Glomerular endothelial cell (primary cell): Measurements from ENCODE around the gene DDX47. TPM values are rescaled to one million over a fixed set of nuclear protein-coding genes. Genes with fewer than 3 reads are reported as not detected.
"Not testable (repeated sequence)": the region's sequence is repeated elsewhere in the genome, so short reads cannot be mapped to it uniquely, and the experiment has no call there.

Experiments
- DNase-seq: peaks from one replicate; pipeline ENCODE4 v3.0.0-alpha.2; 2011; ENCODE audit warnings: low read depth, low spot score; ENCODE audit errors: extremely low read depth
- total RNA-seq: library from RNA; depleted of rRNA; stranded (reverse); fragments of >200 nt; gene quantifications from 2 replicates; pipeline ENCODE4 v1.2.3, GENCODE V29; 2015

Gene DDX47
- total RNA-seq, 1 donor from 2014 or later = 49.5 TPM

- peak; percentile 91 for DNase-seq
These were observed 57.3 kb downstream of the DDX47 start for GRCh38 chr12:12870465-12870864.

GRCh38 chr12:12871587-12872138, 58.5 kb downstream of the DDX47 start:
- DNase-seq = no peak

- no peak for DNase-seq
These were observed 59.2 kb downstream of the DDX47 start for GRCh38 chr12:12872139-12872933.

- no peak for DNase-seq
These were observed 59.8 kb downstream of the DDX47 start for GRCh38 chr12:12872934-12873275.

GRCh38 chr12:12874029-12874428, 60.9 kb downstream of the DDX47 start:
- no peak for DNase-seq

- not testable (repeated sequence) for DNase-seq
These were observed 62.2 kb downstream of the DDX47 start for GRCh38 chr12:12875301-12875700.

- DNase-seq = no peak
These were observed 64.1 kb downstream of the DDX47 start for GRCh38 chr12:12877153-12877768.

GRCh38 chr12:12877781-12878455, 64.8 kb downstream of the DDX47 start:
- DNase-seq = no peak

Other genes with a start within 250 kb of the DDX47 start
- 17.3 and 26.3 TPM in 2 replicates for gene CREBL2, start 201.5 kb upstream of the DDX47 start, total RNA-seq
- 1.1 TPM in 1 of 2 replicates, not detected in the other for gene GPR19, start 117.2 kb upstream of the DDX47 start, total RNA-seq
- 15.8 and 25.0 TPM in 2 replicates for gene CDKN1B, start 96.0 kb upstream of the DDX47 start, total RNA-seq
- 27.5 and 31.4 TPM in 2 replicates for gene APOLD1, start 27.7 kb upstream of the DDX47 start, total RNA-seq
- 14.9 and 18.7 TPM in 2 replicates for gene GPRC5A, start 78.2 kb downstream of the DDX47 start, total RNA-seq
- not detected in 2 replicates for gene GPRC5D, start 138.8 kb downstream of the DDX47 start, total RNA-seq
- 37.2 and 57.1 TPM in 2 replicates for gene HEBP1, start 186.9 kb downstream of the DDX47 start, total RNA-seq
- gene FAM234B, start 231.0 kb downstream of the DDX47 start, total RNA-seq = 5.6 and 6.8 TPM in 2 replicates